GM18508 (cell line): ENCODE measurements around the gene ATP6V0B.
A peak's percentile ranks its signal among the peaks of the same experiment; 100 is the strongest.

Source experiments
- ATAC-seq: cut with Tn5 transposase; IDR thresholded peaks from one replicate; pipeline ENCODE4 v1.9.1; 2021; ENCODE audit warnings: moderate number of reproducible peaks; ENCODE audit not compliant: insufficient read depth, unreplicated experiment

The ATP6V0B gene

GRCh38 chr1:43945674-43946235, 29.0 kb upstream of the ATP6V0B start:
- no peak for ATAC-seq

- peak; percentile 68 for ATAC-seq
These were observed 28.3 kb upstream of the ATP6V0B start, which contains the start of gene IPO13 for GRCh38 chr1:43946236-43947060. IPO13 (plus strand) TSS chr1:43946950; CDS start chr1:43947601, 651 bp downstream.

- no peak for ATAC-seq
These were observed 27.5 kb upstream of the ATP6V0B start for GRCh38 chr1:43947061-43947873.

GRCh38 chr1:43947874-43948437, 26.8 kb upstream of the ATP6V0B start:
- no peak for ATAC-seq

- no peak for ATAC-seq
These were observed 25.1 kb upstream of the ATP6V0B start for GRCh38 chr1:43949678-43950077.

- no peak for ATAC-seq
These were observed 23.5 kb upstream of the ATP6V0B start for GRCh38 chr1:43951021-43951985.

- no peak for ATAC-seq
These were observed 21.9 kb upstream of the ATP6V0B start for GRCh38 chr1:43952731-43953346.

GRCh38 chr1:43953361-43953760, 21.4 kb upstream of the ATP6V0B start:
- no peak for ATAC-seq

GRCh38 chr1:43954036-43954435, 20.7 kb upstream of the ATP6V0B start:
- no peak for ATAC-seq

GRCh38 chr1:43956234-43956633, 18.5 kb upstream of the ATP6V0B start:
- ATAC-seq, result no peak

- ATAC-seq, result no peak
These were observed 17.2 kb upstream of the ATP6V0B start for GRCh38 chr1:43957407-43958040.

GRCh38 chr1:43958351-43959255, 16.2 kb upstream of the ATP6V0B start:
- ATAC-seq, result no peak

GRCh38 chr1:43960798-43961197, 14.0 kb upstream of the ATP6V0B start:
- ATAC-seq, result no peak

- ATAC-seq, result no peak
These were observed 13.1 kb upstream of the ATP6V0B start for GRCh38 chr1:43961692-43962091.

GRCh38 chr1:43962324-43962723, 12.4 kb upstream of the ATP6V0B start:
- ATAC-seq, result no peak

- ATAC-seq, result no peak
These were observed 11.8 kb upstream of the ATP6V0B start for GRCh38 chr1:43963006-43963405.

GRCh38 chr1:43963890-43964289, 10.9 kb upstream of the ATP6V0B start:
- ATAC-seq, result no peak

GRCh38 chr1:43965316-43965715, 9.4 kb upstream of the ATP6V0B start:
- ATAC-seq, result no peak
